ENCODE results near the gene C7orf33.
"Not testable (repeated sequence)": the region's sequence is repeated elsewhere in the genome, so short reads cannot be mapped to it uniquely, and the experiment has no call there.

C7orf33 gene

GRCh38 chr7:148563583-148564274 is 26.8 kb upstream of the C7orf33 start:
- Histone ChIP-seq H3K4me3 (ENCODE audit: low read length in 2 of 2) (no peak overlapping the region), H3K4me1 (ENCODE audit: control insufficient read depth, insufficient read depth, low read length) (no peaks in the 10 kb centered on the region), H3K9ac (ENCODE audit: low read length in 2 of 2) (no peak overlapping the region), H3K9me3 (ENCODE audit: control insufficient read depth in 2 of 2, low read length in 2 of 2) (no peaks in the 10 kb centered on the region), H3K36me3 (ENCODE audit: control insufficient read depth in 2 of 2, insufficient read depth in 2 of 2, low read length in 2 of 2) (no peaks in the 10 kb centered on the region), H3K27ac (ENCODE audit: low read length) (no peak overlapping the region), H3K27me3 (ENCODE audit: control insufficient read depth in 1 of 2, insufficient read depth in 2 of 2, low read length in 2 of 2) (no peaks in the 10 kb centered on the region)

GRCh38 chr7:148564275-148564951 is 26.2 kb upstream of the C7orf33 start:
- H3K36me3 ChIP-seq (ENCODE audit: control insufficient read depth in 2 of 2, insufficient read depth in 2 of 2, low read length in 2 of 2); H3K27ac ChIP-seq (ENCODE audit: low read length); H3K27me3 ChIP-seq (ENCODE audit: control insufficient read depth in 1 of 2, insufficient read depth in 2 of 2, low read length in 2 of 2); H3K9ac ChIP-seq (ENCODE audit: low read length in 2 of 2); H3K4me3 ChIP-seq (ENCODE audit: low read length in 2 of 2); H3K4me1 ChIP-seq (ENCODE audit: control insufficient read depth, insufficient read depth, low read length); H3K9me3 ChIP-seq (ENCODE audit: control insufficient read depth in 2 of 2, low read length in 2 of 2): not testable (repeated sequence)

- Histone ChIP-seq H3K4me3 (ENCODE audit: low read length in 2 of 2) (no peak overlapping the region), H3K4me1 (ENCODE audit: control insufficient read depth, insufficient read depth, low read length) (no peaks in the 10 kb centered on the region), H3K27ac (ENCODE audit: low read length) (no peak overlapping the region), H3K36me3 (ENCODE audit: control insufficient read depth in 2 of 2, insufficient read depth in 2 of 2, low read length in 2 of 2) (no peaks in the 10 kb centered on the region), H3K27me3 (ENCODE audit: control insufficient read depth in 1 of 2, insufficient read depth in 2 of 2, low read length in 2 of 2) (no peaks in the 10 kb centered on the region), H3K9me3 (ENCODE audit: control insufficient read depth in 2 of 2, low read length in 2 of 2) (no peaks in the 10 kb centered on the region), H3K9ac (ENCODE audit: low read length in 2 of 2) (no peak overlapping the region)
These were observed 23.8 kb upstream of the C7orf33 start for GRCh38 chr7:148566736-148567135.

- Histone ChIP-seq H3K36me3 (ENCODE audit: control insufficient read depth in 2 of 2, insufficient read depth in 2 of 2, low read length in 2 of 2) (no peaks in the 10 kb centered on the region), H3K27me3 (ENCODE audit: control insufficient read depth in 1 of 2, insufficient read depth in 2 of 2, low read length in 2 of 2) (no peaks in the 10 kb centered on the region), H3K27ac (ENCODE audit: low read length) (no peak overlapping the region), H3K9ac (ENCODE audit: low read length in 2 of 2) (no peak overlapping the region), H3K4me3 (ENCODE audit: low read length in 2 of 2) (no peak overlapping the region), H3K9me3 (ENCODE audit: control insufficient read depth in 2 of 2, low read length in 2 of 2) (no peaks in the 10 kb centered on the region), H3K4me1 (ENCODE audit: control insufficient read depth, insufficient read depth, low read length) (no peaks in the 10 kb centered on the region)
These were observed 23.0 kb upstream of the C7orf33 start for GRCh38 chr7:148567524-148567923.

DNA sequence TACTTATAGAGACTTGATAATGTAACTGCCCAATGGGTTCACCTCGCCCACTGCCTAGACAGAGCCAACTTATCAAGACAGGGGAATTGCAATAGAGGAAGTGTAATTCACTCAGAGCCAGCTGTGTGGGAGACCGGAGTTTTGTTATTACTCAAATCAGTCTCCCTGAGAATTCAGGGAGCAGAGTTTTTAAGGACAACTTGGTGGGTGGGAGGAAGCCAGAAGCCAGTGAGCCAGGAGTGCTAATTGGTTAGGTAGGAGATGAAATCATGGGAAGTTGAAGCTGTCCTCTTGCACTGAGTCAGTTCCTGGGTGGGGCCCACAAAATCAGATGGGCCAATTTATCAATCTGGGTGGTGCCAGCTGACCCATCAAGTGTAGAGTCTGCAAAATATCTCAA is 20.1 kb upstream of the C7orf33 start:
- Histone ChIP-seq H3K9ac (ENCODE audit: low read length in 2 of 2) (no peak overlapping the region), H3K9me3 (ENCODE audit: control insufficient read depth in 2 of 2, low read length in 2 of 2) (no peaks in the 10 kb centered on the region)

DNA sequence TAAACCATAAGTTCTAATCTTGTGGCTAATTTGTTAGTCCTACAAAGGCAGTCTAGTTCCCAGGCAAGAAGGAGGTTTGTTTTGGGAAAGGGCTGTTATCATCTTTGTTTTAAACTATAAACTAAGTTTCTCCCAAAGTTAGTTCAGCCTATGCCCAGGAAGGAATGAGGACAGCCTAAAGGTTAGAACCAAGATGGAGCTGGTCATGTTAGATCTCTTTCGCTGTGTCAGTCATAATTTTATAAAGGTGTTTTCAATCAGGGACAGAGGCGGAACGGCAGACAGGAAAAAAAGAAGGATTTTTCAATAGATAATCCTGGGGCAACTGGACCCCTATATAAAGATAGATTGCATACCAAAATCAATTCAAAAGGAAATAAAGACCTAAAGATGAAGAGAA is 19.6 kb upstream of the C7orf33 start:
- not testable (repeated sequence) for H3K27me3 ChIP-seq (ENCODE audit: control insufficient read depth in 1 of 2, insufficient read depth in 2 of 2, low read length in 2 of 2); H3K4me3 ChIP-seq (ENCODE audit: low read length in 2 of 2); H3K27ac ChIP-seq (ENCODE audit: low read length); H3K9ac ChIP-seq (ENCODE audit: low read length in 2 of 2); H3K9me3 ChIP-seq (ENCODE audit: control insufficient read depth in 2 of 2, low read length in 2 of 2); H3K4me1 ChIP-seq (ENCODE audit: control insufficient read depth, insufficient read depth, low read length); H3K36me3 ChIP-seq (ENCODE audit: control insufficient read depth in 2 of 2, insufficient read depth in 2 of 2, low read length in 2 of 2)

More for the DNA sequence above, 20.1 kb upstream of the C7orf33 start:
- Histone ChIP-seq H3K36me3 (ENCODE audit: control insufficient read depth in 2 of 2, insufficient read depth in 2 of 2, low read length in 2 of 2) (no peaks in the 10 kb centered on the region), H3K27ac (ENCODE audit: low read length) (no peak overlapping the region), H3K4me1 (ENCODE audit: control insufficient read depth, insufficient read depth, low read length) (no peaks in the 10 kb centered on the region), H3K27me3 (ENCODE audit: control insufficient read depth in 1 of 2, insufficient read depth in 2 of 2, low read length in 2 of 2) (no peaks in the 10 kb centered on the region), H3K4me3 (ENCODE audit: low read length in 2 of 2) (no peak overlapping the region)

GRCh38 chr7:148571381-148571780 is 19.2 kb upstream of the C7orf33 start:
- no peaks in the 10 kb centered on the region for H3K27me3 ChIP-seq (ENCODE audit: control insufficient read depth in 1 of 2, insufficient read depth in 2 of 2, low read length in 2 of 2)
- H3K4me3 ChIP-seq (ENCODE audit: low read length in 2 of 2) = no peak overlapping the region
- no peak overlapping the region for H3K9ac ChIP-seq (ENCODE audit: low read length in 2 of 2)

GRCh38 chr7:148572067-148572522 is 18.5 kb upstream of the C7orf33 start:
- Histone ChIP-seq H3K9me3 (ENCODE audit: control insufficient read depth in 2 of 2, low read length in 2 of 2) (no peaks in the 10 kb centered on the region), H3K4me3 (ENCODE audit: low read length in 2 of 2) (no peak overlapping the region), H3K9ac (ENCODE audit: low read length in 2 of 2) (no peak overlapping the region), H3K27me3 (ENCODE audit: control insufficient read depth in 1 of 2, insufficient read depth in 2 of 2, low read length in 2 of 2) (no peaks in the 10 kb centered on the region), H3K36me3 (ENCODE audit: control insufficient read depth in 2 of 2, insufficient read depth in 2 of 2, low read length in 2 of 2) (no peaks in the 10 kb centered on the region), H3K27ac (ENCODE audit: low read length) (no peak overlapping the region), H3K4me1 (ENCODE audit: control insufficient read depth, insufficient read depth, low read length) (no peaks in the 10 kb centered on the region)

More at GRCh38 chr7:148571381-148571780, 19.2 kb upstream of the C7orf33 start:
- no peaks in the 10 kb centered on the region for H3K36me3 ChIP-seq (ENCODE audit: control insufficient read depth in 2 of 2, insufficient read depth in 2 of 2, low read length in 2 of 2)
- H3K9me3 ChIP-seq (ENCODE audit: control insufficient read depth in 2 of 2, low read length in 2 of 2) = no peaks in the 10 kb centered on the region
- no peaks in the 10 kb centered on the region for H3K4me1 ChIP-seq (ENCODE audit: control insufficient read depth, insufficient read depth, low read length)
- H3K27ac ChIP-seq (ENCODE audit: low read length) = no peak overlapping the region

GRCh38 chr7:148573581-148573980 is 17.0 kb upstream of the C7orf33 start:
- not testable (repeated sequence) for H3K9me3 ChIP-seq (ENCODE audit: control insufficient read depth in 2 of 2, low read length in 2 of 2); H3K9ac ChIP-seq (ENCODE audit: low read length in 2 of 2); H3K27ac ChIP-seq (ENCODE audit: low read length); H3K4me1 ChIP-seq (ENCODE audit: control insufficient read depth, insufficient read depth, low read length); H3K27me3 ChIP-seq (ENCODE audit: control insufficient read depth in 1 of 2, insufficient read depth in 2 of 2, low read length in 2 of 2); H3K36me3 ChIP-seq (ENCODE audit: control insufficient read depth in 2 of 2, insufficient read depth in 2 of 2, low read length in 2 of 2); H3K4me3 ChIP-seq (ENCODE audit: low read length in 2 of 2)

- no peak overlapping the region for H3K9ac ChIP-seq (ENCODE audit: low read length in 2 of 2)
- no peaks in the 10 kb centered on the region for H3K36me3 ChIP-seq (ENCODE audit: control insufficient read depth in 2 of 2, insufficient read depth in 2 of 2, low read length in 2 of 2)
These were observed 14.7 kb upstream of the C7orf33 start for GRCh38 chr7:148575640-148576411.

More at GRCh38 chr7:148575640-148576411, 14.7 kb upstream of the C7orf33 start:
- H3K4me3 ChIP-seq (ENCODE audit: low read length in 2 of 2) = no peak overlapping the region
- no peaks in the 10 kb centered on the region for H3K9me3 ChIP-seq (ENCODE audit: control insufficient read depth in 2 of 2, low read length in 2 of 2)
- H3K27me3 ChIP-seq (ENCODE audit: control insufficient read depth in 1 of 2, insufficient read depth in 2 of 2, low read length in 2 of 2) = no peaks in the 10 kb centered on the region
- no peak overlapping the region for H3K27ac ChIP-seq (ENCODE audit: low read length)
- no peaks in the 10 kb centered on the region for H3K4me1 ChIP-seq (ENCODE audit: control insufficient read depth, insufficient read depth, low read length)

Measured in stomach smooth muscle (tissue), 2 donors.